AG09319 (cell line): Measurements from ENCODE around the gene SNX12.

Source experiments
- DNase-seq: peaks from one replicate; pipeline ENCODE4 v3.0.0-alpha.2; 2010; ENCODE audit warnings: low read depth; ENCODE audit errors: extremely low read depth
- TF ChIP-seq, protein P1 (sequence below): IDR thresholded peaks from 2 replicates; pipeline ENCODE4 v1.5.1; 2011; ENCODE audit warnings: low read depth, mild to moderate bottlenecking, inconsistent platforms, low read length, moderate library complexity

The SNX12 gene

DNA sequence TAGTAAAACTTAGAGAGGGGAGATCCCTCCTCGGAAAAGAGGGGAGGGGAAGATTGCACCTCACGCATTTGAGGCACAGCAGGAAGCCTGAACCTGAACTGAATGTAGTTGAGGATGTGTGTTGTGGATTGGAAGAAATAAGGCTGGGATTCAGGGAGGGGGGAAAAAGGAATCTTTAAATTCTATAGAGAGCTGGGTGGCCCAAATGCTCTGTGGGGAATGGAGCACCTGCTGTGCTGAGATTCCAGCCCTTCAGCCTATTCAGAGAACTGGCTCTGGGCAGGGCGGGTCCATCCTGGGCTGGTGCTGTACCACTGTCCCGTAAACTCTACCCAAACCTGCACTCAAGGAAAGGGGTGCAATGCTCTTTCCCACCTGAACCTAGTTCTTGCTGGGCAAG is 31.6 kb upstream of the SNX12 start:
- DNase-seq: no peak
- TF ChIP-seq, protein P1, sequence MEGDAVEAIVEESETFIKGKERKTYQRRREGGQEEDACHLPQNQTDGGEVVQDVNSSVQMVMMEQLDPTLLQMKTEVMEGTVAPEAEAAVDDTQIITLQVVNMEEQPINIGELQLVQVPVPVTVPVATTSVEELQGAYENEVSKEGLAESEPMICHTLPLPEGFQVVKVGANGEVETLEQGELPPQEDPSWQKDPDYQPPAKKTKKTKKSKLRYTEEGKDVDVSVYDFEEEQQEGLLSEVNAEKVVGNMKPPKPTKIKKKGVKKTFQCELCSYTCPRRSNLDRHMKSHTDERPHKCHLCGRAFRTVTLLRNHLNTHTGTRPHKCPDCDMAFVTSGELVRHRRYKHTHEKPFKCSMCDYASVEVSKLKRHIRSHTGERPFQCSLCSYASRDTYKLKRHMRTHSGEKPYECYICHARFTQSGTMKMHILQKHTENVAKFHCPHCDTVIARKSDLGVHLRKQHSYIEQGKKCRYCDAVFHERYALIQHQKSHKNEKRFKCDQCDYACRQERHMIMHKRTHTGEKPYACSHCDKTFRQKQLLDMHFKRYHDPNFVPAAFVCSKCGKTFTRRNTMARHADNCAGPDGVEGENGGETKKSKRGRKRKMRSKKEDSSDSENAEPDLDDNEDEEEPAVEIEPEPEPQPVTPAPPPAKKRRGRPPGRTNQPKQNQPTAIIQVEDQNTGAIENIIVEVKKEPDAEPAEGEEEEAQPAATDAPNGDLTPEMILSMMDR: no peak

DNA sequence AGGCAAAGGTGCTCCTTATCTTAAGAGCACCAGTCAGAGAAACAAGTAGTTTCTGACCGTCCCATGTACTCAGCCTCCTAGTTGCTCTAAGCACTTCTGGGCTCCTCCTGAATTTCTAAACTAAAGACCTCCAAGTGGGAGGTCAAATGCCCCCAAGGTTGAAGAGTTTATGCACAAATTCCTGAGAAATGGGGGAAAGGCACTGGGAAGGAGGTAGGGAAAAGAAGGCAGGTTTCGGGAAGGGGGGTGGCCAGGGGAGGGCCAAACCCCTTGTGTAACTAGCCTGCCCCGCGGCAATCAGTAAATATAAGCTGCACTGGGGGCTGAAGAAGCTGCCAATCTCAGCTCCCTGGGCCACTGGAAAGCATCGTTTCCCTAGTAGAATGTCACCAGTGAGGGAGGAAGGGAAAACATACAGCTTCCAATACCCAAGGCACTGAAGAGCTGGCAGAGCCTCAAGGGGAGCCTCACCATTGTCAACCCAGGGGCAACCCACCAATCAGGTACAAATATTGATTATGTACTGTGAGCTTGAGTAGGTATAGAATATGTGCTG is 30.9 kb upstream of the SNX12 start:
- TF ChIP-seq, protein P1: no peak
- no peak for DNase-seq

DNA sequence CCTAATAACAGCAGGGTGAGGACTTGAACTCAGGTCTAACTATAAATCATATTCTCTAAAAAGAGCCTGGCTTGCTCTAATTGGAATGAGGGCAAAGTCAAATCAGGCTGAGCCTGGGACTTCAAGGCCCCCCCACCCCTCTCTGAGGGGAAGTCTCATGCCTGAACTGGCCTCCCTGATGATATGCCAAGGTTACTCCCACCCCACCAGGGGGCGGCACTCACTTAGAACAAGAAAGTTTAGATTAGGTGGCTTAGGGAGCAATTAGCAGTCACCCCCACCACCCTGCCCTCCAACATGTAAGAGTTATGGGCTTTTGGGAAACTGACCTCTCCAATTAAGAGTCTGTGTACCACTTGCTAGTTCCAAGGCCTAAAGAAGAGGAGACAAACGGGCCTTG is 30.2 kb upstream of the SNX12 start:
- no peak for DNase-seq

DNA sequence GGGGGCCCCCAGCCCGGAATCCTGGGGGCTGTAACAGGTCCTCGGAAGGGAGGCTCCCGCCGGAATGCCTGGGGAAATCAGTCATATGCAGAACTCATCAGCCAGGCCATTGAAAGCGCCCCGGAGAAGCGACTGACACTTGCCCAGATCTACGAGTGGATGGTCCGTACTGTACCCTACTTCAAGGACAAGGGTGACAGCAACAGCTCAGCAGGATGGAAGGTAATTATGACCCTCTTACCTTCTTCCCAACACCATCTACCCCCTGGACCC is 28.6 kb upstream of the SNX12 start:
- no peak for DNase-seq
- TF ChIP-seq, protein P1: no peak

More for the DNA sequence above, 30.2 kb upstream of the SNX12 start:
- TF ChIP-seq, protein P1: peak; percentile 42

DNA sequence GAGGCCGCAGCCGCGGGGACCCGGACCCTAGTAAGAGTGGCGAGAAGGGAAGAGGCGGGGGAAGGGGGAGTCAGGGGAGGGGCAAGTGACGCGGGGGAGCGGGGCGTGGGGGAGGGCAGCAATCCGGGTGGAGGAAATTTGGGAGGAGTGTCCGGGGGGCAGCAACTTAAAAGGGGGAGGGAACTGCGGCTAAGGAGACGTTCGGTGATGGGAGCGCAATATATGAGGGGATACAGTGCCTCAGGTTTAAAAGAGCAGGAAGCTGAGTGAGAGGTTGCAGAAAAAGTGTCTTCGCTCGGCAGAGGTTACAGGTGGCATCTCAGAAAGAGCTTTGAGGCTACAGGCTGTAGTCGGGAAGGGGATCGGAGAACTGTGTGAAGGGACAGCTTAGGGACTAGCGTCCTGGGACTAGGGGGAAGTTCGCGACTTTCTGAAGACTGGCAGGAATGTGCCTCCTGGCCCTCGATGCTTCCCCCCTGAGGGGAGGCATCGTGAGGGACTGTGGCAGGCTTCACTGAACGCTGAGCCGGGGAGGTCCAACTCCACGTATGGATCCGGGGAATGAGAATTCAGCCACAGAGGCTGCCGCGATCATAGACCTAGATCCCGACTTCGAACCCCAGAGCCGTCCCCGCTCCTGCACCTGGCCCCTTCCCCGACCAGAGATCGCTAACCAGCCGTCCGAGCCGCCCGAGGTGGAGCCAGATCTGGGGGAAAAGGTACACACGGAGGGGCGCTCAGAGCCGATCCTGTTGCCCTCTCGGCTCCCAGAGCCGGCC is 28.0 kb upstream of the SNX12 start:
- TF ChIP-seq, protein P1: no peak
- DNase-seq: no peak

DNA sequence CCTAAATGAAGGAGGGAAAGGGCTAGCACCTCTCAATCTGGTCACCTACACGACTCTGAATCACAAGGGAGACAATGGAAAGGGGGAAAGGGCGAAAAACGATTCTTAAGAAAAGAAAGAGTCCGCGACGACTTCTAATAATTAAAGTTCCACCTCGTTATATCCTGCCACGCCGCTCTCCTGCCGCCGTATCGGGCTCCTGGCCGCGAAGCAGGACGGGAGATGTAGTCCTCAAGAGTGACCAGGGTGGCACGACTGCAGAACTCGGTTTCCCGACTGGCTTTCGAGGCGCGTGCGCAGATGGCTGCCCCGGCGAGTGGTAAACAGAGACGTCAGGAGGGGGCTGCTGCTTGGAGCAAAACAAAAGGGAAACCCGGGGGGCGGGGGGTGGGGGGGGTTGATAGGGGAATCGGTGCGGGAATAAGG is 27.4 kb upstream of the SNX12 start, which contains the start of gene FOXO4:
TSS of gene FOXO4 (plus strand) at position 297 of the 426 bp plus-strand sequence. CDS start 678 bp downstream, outside the sequence.
- peak; percentile 52 for DNase-seq
- TF ChIP-seq, protein P1: no peak

DNA sequence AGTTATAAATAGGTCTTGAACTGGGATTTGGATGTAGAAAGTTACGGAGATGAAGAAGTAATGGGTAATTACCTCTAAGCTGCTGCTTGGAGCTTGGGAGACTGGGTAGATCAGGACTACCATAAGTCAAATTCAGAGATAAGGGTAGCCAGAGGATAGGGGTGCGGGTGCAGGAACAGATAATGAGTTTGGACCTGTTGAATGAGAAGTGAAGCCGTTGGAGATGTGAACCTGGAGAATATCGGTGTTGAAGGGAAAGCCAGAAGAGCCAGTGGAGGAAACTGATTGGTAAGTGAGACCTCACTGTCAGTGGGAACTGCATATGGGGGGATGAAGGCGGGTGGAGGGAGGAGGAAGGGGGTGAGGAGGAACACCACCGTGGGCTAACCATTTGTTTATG is 26.9 kb upstream of the SNX12 start:
- DNase-seq: no peak
- TF ChIP-seq, protein P1: no peak
